Prostate gland (tissue), 2 donors: Measurements from ENCODE around the gene KLHL36. TPM values are rescaled to one million over a fixed set of nuclear protein-coding genes. Genes with fewer than 3 reads are reported as not detected.

ENCODE experiments used
- DNase-seq: peaks from one replicate; pipeline ENCODE4 v3.0.0-alpha.2; 2019; ENCODE audit warnings: low spot score
- H3K27ac ChIP-seq, 2 donors: fragments of 200-600 bp; sonication (generic); 2 replicates each; pipeline ENCODE4 v1.5.1; 2017 to 2019
- H3K27me3 ChIP-seq: fragments of 200-600 bp; sonication (generic); replicated peaks from 2 replicates; pipeline ENCODE4 v1.5.1; 2019; ENCODE audit not compliant: insufficient read depth
- H3K36me3 ChIP-seq, 2 donors: fragments of 200-600 bp; sonication (generic); 1 replicate in 1 of 2; 2 replicates in 1 of 2; pipeline versions ENCODE4 v1.5.1 to v1.8.1; 2017 to 2019
- H3K4me1 ChIP-seq: fragments of 200-600 bp; sonication (generic); replicated peaks from 2 replicates; pipeline ENCODE4 v1.5.1; 2019
- H3K4me3 ChIP-seq, 2 donors: fragments of 200-600 bp; sonication (generic); 2 replicates each; pipeline ENCODE4 v1.5.1; 2017 to 2019
- H3K9me3 ChIP-seq: fragments of 200-600 bp; sonication (generic); 2 replicates; pipeline ENCODE4 v1.5.1; 2017
- POLR2A ChIP-seq: fragments of 450-650 bp; IDR thresholded peaks from one replicate; pipeline ENCODE4 v1.6.1; 2016; ENCODE audit warnings: antibody characterized with exemption, mild to moderate bottlenecking
- POLR2AphosphoS5 ChIP-seq: sonication (generic); formaldehyde crosslinking; IDR thresholded peaks from one replicate; pipeline ENCODE4 v1.6.1; 2017; ENCODE audit warnings: antibody characterized with exemption
- WGBS: methylation state at CpG from one replicate; pipeline ENCODE4 v1.1.5; 2018; 5-methylcytosine and 5-hydroxymethylcytosine counted together
- intact Hi-C: fragments of 100-400 bp; cut with DNase I; formaldehyde crosslinking; loops from one replicate; pipeline ENCODE4 v1.14.2; 2022
- total RNA-seq, 2 donors: library from RNA; depleted of rRNA; stranded (reverse); fragments of >200 nt; gene quantifications; one replicate each; pipeline ENCODE4 v1.1.0, GENCODE V29; 2016
- TF ChIP-seq, protein P1 (sequence below), 4 experiments: fragments of 200-600 bp in 2 of 4; fragments of 450-650 bp in 2 of 4; sonication (generic) in 2 of 4; IDR thresholded peaks; 1 replicate in 3 of 4; 2 replicates in 1 of 4; pipeline ENCODE4 v1.5.1; 2016 to 2019; ENCODE audit warnings: antibody characterized with exemption in 4 of 4, mild to moderate bottlenecking in 2 of 4, moderate library complexity in 2 of 4

Gene KLHL36
- total RNA-seq, 2 donors from 2014 or later: 57.1 to 106 TPM

DNA sequence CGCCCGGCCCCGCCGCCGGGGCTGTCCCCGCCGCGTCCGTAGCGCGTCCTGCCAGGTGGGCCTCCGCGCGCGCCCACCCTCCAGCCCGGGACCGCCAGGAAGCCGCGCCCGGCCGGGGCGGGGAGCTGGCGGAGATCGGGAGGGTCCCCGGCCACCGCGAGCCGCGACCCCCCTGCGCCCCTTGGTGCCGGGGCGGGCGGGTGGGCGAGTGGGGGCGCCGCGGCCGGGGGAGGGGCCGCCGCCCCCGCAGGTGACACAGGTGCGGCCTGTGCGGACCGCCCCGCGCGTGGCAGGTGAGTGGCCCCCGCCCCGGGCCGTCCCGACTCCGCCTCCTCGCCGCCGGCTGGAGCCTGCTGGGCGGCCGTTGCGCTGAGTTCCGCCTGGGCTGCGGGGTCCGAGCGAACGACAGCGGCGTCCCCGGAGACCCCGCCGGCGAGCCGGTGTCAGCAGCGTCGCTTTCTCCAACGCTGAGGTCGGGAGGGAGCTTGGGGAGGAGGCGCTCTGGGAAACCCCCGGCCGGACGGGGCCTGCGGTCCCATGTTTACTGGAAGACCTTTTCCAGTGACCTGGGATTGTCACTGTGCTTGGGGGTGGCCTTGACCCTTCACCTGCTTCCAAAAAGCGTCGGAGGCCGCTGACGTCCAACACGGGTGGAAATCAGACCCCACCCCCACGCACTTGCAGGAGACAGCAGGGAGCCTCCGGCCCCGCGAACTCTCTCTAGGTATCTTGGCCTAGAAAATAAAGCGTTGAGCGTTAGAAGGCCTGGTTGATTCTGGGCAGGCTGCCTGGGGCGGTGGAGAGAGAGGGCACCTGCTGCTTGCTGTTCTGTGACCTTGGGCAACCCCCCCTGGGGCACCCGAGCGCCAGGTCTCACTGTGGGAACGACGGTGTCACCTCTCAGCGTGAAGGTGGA, 542 bp downstream of the KLHL36 start:
- intact Hi-C loops: loop anchor here (10.0 kb wide), 1 partner anchor 76 kb away; no protein-coding TSS in a partner anchor
- WGBS: 4% methylated on average over 22 of the region's 96 CpGs
- Histone ChIP-seq H3K27me3 (no peaks in the 10 kb centered on the region), H3K27ac (peak overlapping the region; percentile 82 to 87), H3K9me3 (no peaks in the 10 kb centered on the region), H3K4me1 (no peaks in the 10 kb centered on the region), H3K36me3 (no peaks in the 10 kb centered on the region), H3K4me3 (peak overlapping the region; percentile 79 to 80)
- peak; percentile 16 for TF ChIP-seq POLR2A
- TF ChIP-seq, protein P1, sequence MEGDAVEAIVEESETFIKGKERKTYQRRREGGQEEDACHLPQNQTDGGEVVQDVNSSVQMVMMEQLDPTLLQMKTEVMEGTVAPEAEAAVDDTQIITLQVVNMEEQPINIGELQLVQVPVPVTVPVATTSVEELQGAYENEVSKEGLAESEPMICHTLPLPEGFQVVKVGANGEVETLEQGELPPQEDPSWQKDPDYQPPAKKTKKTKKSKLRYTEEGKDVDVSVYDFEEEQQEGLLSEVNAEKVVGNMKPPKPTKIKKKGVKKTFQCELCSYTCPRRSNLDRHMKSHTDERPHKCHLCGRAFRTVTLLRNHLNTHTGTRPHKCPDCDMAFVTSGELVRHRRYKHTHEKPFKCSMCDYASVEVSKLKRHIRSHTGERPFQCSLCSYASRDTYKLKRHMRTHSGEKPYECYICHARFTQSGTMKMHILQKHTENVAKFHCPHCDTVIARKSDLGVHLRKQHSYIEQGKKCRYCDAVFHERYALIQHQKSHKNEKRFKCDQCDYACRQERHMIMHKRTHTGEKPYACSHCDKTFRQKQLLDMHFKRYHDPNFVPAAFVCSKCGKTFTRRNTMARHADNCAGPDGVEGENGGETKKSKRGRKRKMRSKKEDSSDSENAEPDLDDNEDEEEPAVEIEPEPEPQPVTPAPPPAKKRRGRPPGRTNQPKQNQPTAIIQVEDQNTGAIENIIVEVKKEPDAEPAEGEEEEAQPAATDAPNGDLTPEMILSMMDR (IDR thresholded peaks at IDR 0.05): no peak
- DNase-seq: peak; percentile 48

DNA sequence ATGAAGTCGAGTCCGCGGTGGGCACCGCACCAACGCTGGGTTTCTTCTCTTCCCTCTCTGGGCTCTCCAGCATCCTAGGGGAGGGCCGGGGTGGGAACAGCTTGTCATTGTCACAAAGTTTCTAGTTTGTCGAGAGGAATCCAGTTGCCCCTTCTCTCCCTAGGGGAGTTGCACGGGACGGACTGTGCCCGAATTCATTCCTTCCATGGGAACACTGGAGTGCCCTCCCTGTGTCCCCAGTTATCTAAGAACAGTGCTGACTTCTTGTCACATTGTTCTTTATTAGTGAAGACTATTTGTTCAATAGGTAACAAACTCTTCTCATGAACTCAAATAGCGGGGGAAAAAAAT, 1.2 kb downstream of the KLHL36 start:
- Histone ChIP-seq H3K9me3 (no peaks in the 10 kb centered on the region), H3K4me1 (no peaks in the 10 kb centered on the region), H3K36me3 (no peaks in the 10 kb centered on the region), H3K27me3 (no peaks in the 10 kb centered on the region), H3K4me3 (peak overlapping the region; percentile 79 to 80), H3K27ac (peak overlapping the region; percentile 82 to 87)
- TF ChIP-seq POLR2AphosphoS5 (no peak), POLR2A (no peak)
- TF ChIP-seq, protein P1 (IDR thresholded peaks at IDR 0.05): no peak
- WGBS: 37% methylated on average over 11 of the region's 11 CpGs
- intact Hi-C loops: loop anchor here (10.0 kb wide), 1 partner anchor 75 kb away; no protein-coding TSS in a partner anchor
- DNase-seq: no peak

DNA sequence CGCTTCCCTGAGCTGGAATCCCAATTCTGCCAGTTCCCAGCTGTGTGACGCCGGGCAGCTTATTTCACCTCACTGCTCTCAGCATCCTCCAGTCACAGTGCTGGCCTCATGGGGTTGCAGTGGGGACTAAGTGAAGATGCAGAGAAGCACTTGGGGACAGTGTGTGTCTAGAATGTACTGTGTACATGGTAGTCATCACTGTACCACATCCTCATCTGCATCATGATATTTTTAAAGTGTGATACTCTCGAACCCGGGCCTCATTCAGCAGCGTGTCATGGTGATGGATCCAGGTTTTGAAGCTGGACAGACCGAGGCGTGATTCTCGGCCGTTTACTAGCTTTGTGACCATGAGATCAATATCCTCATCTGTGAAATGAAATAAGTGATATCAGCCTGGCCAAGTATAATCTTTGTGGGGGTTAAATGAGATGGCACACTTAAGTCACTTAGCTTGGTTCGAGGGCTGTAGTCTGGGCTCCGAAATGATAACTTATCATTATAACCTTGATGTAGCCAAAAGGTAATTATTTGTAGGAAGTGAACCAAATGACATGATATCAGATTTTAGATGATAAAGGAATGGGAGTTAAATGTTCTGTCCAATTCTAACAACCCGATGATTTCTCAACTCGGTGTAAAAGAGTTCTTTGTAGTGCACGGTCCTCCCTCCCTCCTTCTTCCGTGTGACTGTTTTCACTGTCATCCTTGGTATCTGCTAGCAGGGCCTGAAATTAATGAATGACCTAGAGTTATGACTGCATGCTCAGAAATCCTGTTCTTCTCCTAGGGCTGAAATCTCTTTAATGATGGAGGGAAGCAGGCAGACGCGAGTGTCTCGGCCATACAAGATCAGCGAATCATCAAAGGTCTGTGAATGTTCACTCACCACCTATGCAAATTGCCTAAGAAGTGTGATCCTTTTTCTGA, 2.0 kb downstream of the KLHL36 start:
- Histone ChIP-seq H3K27ac (no peak overlapping the region), H3K36me3 (no peaks in the 10 kb centered on the region), H3K4me3 (no peak overlapping the region), H3K4me1 (no peaks in the 10 kb centered on the region), H3K27me3 (no peaks in the 10 kb centered on the region), H3K9me3 (no peaks in the 10 kb centered on the region)
- intact Hi-C loops: no loop called here
- DNase-seq: no peak
- TF ChIP-seq POLR2AphosphoS5 (no peak), POLR2A (no peak)
- TF ChIP-seq, protein P1 (IDR thresholded peaks at IDR 0.05): no peak
- WGBS: 72% methylated on average over 20 of the region's 20 CpGs

DNA sequence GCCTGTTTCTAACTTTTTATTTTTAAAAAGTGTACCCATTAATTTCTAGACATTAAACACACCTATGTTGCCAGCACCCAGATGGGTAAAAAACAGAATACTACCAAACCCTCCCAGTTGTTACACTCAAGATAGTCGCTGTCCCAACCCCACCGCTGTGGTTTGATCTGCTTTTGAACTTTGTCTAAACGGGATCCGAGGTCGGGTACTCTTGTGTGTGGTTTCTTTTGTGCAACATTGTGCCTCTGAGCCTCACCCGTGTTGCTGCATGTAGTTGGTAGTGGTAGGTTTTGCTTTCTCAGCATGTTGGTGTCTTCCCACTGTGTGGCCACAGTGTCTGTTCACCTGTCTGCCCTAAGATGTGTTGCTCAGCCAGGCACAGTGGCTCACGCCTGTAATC, 4.3 kb downstream of the KLHL36 start:
- 87% methylated on average over 7 of the region's 7 CpGs for WGBS
- no peaks in the 10 kb centered on the region for H3K27me3 ChIP-seq
- H3K27ac ChIP-seq: no peak overlapping the region
- no peak overlapping the region for H3K4me3 ChIP-seq
- TF ChIP-seq POLR2A (no peak), POLR2AphosphoS5 (no peak)
- TF ChIP-seq, protein P1 (IDR thresholded peaks at IDR 0.05): no peak
- no peaks in the 10 kb centered on the region for H3K4me1 ChIP-seq
- no peak for DNase-seq
- peaks cover 5 to 6% of the 10 kb centered on the region in 2 donors for H3K36me3 ChIP-seq
- intact Hi-C loops: no loop called here
- no peaks in the 10 kb centered on the region for H3K9me3 ChIP-seq
